Measurements from ENCODE around the gene PCSK2. TPM values are rescaled to one million over a fixed set of nuclear protein-coding genes. Genes with fewer than 3 reads are reported as not detected.

The PCSK2 gene
- total RNA-seq, 2 donors from 2014 or later = 0.18 to 2.7 TPM

- WGBS = 88% methylated on average over 4 of the region's 4 CpGs
- Histone ChIP-seq H3K36me3 (no peaks in the 10 kb centered on the region), H3K4me3 (no peak overlapping the region), H3K9me3 (no peaks in the 10 kb centered on the region), H3K27ac (no peak overlapping the region), H3K27me3 (replicated peaks; ENCODE audit: insufficient read depth) (no peaks in the 10 kb centered on the region), H3K4me1 (replicated peaks) (no peaks in the 10 kb centered on the region)
- intact Hi-C loops (cut with DNase I) = no loop called here
- no peak for DNase-seq (ENCODE audit: low spot score)
- TF ChIP-seq POLR2AphosphoS5 (IDR thresholded peaks at IDR 0.05) = no peak
- no peak for TF ChIP-seq CTCF (IDR thresholded peaks at IDR 0.05)
- no peak for TF ChIP-seq POLR2A (IDR thresholded peaks at IDR 0.05)
These were observed 139.0 kb downstream of the PCSK2 start for GRCh38 chr20:17365831-17366230.

GRCh38 chr20:17369506-17369905 lies 142.7 kb downstream of the PCSK2 start:
- no peaks in the 10 kb centered on the region for H3K4me1 ChIP-seq (replicated peaks)
- WGBS = 63% methylated on average over 2 of the region's 2 CpGs
- TF ChIP-seq POLR2AphosphoS5 (IDR thresholded peaks at IDR 0.05) (no peak), CTCF (IDR thresholded peaks at IDR 0.05) (no peak), POLR2A (IDR thresholded peaks at IDR 0.05) (no peak)
- peaks cover 2% of the 10 kb centered on the region for H3K27me3 ChIP-seq (replicated peaks; ENCODE audit: insufficient read depth)
- H3K9me3 ChIP-seq = no peaks in the 10 kb centered on the region
- no peaks in the 10 kb centered on the region for H3K36me3 ChIP-seq
- DNase-seq (ENCODE audit: low spot score) = no peak
- intact Hi-C loops (cut with DNase I) = no loop called here
- H3K27ac ChIP-seq = no peak overlapping the region
- no peak overlapping the region for H3K4me3 ChIP-seq

DNA sequence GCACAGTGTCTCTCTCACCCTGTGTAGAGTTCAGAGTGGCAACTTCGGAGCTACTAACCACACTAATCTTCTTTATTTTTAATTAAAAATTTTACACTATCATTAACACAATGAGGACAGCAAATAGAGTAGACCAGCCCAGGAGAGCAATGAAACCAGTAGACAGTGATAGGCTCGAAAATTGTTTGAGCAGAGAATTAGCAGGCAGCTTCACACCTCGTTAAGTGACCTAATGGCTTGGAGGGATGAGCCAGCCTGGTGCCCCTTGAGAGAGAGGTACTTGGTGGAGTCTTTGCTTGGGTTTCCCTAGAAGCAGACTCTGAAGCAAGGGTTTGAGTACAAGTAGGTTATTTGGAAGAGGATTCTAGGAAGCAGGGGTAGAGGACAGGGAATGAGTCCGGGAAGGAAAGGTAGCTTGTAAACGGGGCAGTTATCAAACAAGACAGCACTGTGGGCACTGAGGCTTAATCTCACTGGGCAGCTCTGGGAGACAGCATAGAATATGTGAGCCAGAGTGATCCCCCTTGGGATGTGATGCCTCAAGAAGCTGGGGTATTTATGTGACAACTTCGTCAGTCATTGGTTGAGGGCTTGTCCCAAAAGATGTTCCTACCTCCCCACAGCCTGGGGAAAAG lies 146.1 kb downstream of the PCSK2 start:
- no peaks in the 10 kb centered on the region for H3K36me3 ChIP-seq
- no peaks in the 10 kb centered on the region for H3K4me1 ChIP-seq (replicated peaks)
- H3K27ac ChIP-seq = no peak overlapping the region
- H3K4me3 ChIP-seq = no peak overlapping the region
- H3K27me3 ChIP-seq (replicated peaks; ENCODE audit: insufficient read depth) = peaks cover 2% of the 10 kb centered on the region
- 53% methylated on average over 6 of the region's 6 CpGs for WGBS
- no peak for TF ChIP-seq POLR2A (IDR thresholded peaks at IDR 0.05)
- no peak for TF ChIP-seq POLR2AphosphoS5 (IDR thresholded peaks at IDR 0.05)
- no peak for TF ChIP-seq CTCF (IDR thresholded peaks at IDR 0.05)
- intact Hi-C loops (cut with DNase I) = no loop called here
- no peak for DNase-seq (ENCODE audit: low spot score)
- no peaks in the 10 kb centered on the region for H3K9me3 ChIP-seq

DNA sequence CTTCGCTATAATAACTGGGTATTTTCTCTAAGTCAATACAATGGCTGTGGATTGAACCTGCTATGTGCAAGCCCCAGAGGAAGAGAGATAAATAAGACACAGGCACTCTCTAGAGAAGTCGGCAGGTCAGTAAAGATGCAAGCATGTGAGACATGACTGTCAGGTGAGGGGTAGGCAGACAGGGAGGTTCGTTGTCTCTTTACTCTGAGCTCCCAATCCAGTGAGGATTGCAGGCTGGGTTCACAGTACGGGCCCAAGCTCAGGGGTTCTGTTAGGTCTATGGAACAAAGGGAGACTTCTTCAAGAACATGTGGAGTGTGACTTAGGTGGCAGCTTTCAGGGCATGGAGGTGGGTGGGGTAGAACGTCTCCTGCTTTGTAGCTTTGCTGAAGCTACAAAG lies 147.2 kb downstream of the PCSK2 start:
- Histone ChIP-seq H3K27me3 (replicated peaks; ENCODE audit: insufficient read depth) (peaks cover 2% of the 10 kb centered on the region), H3K9me3 (no peaks in the 10 kb centered on the region), H3K36me3 (no peaks in the 10 kb centered on the region), H3K4me1 (replicated peaks) (no peaks in the 10 kb centered on the region), H3K27ac (no peak overlapping the region), H3K4me3 (no peak overlapping the region)
- no peak for DNase-seq (ENCODE audit: low spot score)
- TF ChIP-seq POLR2AphosphoS5 (IDR thresholded peaks at IDR 0.05) = no peak
- intact Hi-C loops (cut with DNase I) = no loop called here
- WGBS = 86% methylated on average over 5 of the region's 5 CpGs

GRCh38 chr20:17376031-17376430 lies 149.2 kb downstream of the PCSK2 start:
- TF ChIP-seq POLR2AphosphoS5 (IDR thresholded peaks at IDR 0.05) (no peak), CTCF (IDR thresholded peaks at IDR 0.05) (no peak), POLR2A (IDR thresholded peaks at IDR 0.05) (no peak)
- Histone ChIP-seq H3K36me3 (no peaks in the 10 kb centered on the region), H3K27ac (no peak overlapping the region), H3K9me3 (no peaks in the 10 kb centered on the region), H3K4me1 (replicated peaks) (no peaks in the 10 kb centered on the region), H3K27me3 (replicated peaks; ENCODE audit: insufficient read depth) (peaks cover 2% of the 10 kb centered on the region), H3K4me3 (no peak overlapping the region)
- DNase-seq (ENCODE audit: low spot score) = no peak
- intact Hi-C loops (cut with DNase I) = no loop called here
- WGBS = 74% methylated on average over 5 of the region's 5 CpGs
